Endometrial microvascular endothelial cells (primary cell): ENCODE measurements around the gene CDH12. TPM values are rescaled to one million over a fixed set of nuclear protein-coding genes. Genes with fewer than 3 reads are reported as not detected.
"Not testable (repeated sequence)": the region's sequence is repeated elsewhere in the genome, so short reads cannot be mapped to it uniquely, and the experiment has no call there.

ENCODE experiments used
- in situ Hi-C: cut with HindIII; loops from 2 replicates; pipeline ENCODE4 v1.10.0; 2017; ENCODE audit warnings: low sequenced_read_pairs, low pct_unique_long_range_greater_than_20kb; ENCODE audit errors: inconsistent ontology term
- total RNA-seq: library from RNA; depleted of rRNA; stranded (reverse); fragments of >200 nt; gene quantifications from one replicate; pipeline ENCODE4 v1.2.3, GENCODE V29; 2015; ENCODE audit errors: inconsistent ontology term

The CDH12 gene
- total RNA-seq, 1 donor from 2014 or later, result not detected

DNA sequence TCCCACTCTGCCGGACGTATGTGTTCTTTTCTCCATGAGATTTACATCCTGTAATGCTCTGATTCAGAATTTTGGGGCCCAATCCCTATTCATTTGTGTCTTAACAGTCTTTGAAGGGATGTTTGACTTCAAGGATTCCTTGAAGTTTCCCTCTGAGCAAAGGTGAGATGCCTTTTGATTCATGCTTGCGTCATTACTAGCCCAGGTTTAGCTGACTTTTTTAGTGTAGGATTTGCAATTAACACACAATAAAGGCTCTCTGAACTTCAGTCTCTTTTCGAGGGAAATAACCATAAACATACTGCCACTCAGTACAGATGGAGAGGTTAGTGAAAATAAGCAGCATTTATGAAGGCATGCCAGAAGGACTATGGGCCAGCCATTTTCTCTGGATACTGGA lies 842.3 kb downstream of the CDH12 start:
- in situ Hi-C loops, result not testable (repeated sequence)

DNA sequence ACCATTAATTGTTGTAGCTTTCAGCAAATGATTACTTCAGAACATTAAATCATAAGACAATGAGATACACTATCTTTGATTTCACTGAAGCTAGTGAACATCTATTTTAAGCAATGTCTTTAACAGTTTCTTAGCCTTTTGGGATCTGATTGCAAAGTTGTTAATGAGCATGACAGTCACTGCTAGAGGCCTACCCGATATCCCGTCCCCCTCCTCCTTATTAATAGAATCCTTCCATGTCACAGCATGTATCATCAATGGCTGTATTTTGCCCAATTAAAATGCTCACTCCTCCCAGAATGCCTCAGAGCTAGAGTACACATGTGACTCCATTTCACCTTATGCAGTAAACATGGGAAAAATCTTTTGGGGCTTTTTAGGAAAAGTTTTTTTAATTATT lies 852.0 kb downstream of the CDH12 start:
- in situ Hi-C loops, result not testable (repeated sequence)

DNA sequence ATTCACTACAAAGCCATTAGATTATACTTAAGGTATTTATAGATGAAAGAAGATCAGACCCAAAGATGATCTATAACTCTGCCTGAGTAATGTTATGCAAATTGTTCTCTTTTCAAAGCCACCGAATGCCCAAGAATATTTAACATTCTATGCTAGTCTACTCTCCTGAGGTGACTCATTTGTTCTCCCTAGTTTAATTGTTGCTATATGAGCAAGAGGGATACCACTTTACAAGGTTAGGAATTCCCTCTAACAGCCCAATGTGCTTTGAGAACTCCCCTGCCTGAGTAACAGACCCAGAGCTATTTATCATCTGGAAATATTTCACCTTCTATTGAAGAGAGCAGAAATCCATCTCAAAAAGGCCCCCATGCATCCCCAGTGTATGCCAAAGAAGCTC lies 867.3 kb downstream of the CDH12 start:
- in situ Hi-C loops, result not testable (repeated sequence)

DNA sequence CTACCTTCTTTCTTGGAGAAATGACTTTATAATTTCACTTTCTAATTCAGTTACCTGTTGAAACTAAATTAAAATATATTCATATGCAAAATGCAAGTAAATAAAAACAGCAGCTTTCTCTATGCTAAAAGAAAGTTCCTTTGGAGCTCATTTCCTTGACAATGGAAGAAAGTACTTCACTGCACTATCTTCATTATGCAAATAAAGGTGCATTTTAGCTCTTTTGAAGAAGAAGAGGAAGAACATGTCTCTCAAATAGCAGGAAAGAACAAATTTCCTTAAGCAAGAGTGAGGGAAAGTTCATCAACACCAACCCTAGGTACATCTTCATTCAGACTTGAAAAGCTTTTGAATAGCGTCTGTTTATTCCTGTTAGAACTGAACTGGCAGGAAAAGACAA lies 901.6 kb downstream of the CDH12 start:
- in situ Hi-C loops, result not testable (repeated sequence)

DNA sequence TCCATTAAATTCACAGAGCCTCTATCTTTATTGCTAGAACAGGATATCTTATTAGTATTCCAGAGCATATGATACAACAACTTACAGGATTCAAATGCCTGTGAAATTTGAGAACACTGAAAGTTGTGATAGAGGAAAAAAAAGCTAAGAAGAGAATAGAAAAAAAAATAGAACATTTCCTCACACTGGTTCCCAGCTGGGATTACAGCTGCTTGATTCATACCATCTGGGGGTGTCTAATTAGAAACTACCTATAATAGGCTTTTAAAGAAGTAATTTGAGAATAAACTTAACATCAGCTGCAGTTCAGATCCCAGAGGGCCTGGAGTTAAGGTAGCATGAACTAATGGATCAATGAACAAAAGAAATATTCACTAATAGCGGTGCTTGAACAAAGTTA lies 922.0 kb downstream of the CDH12 start:
- in situ Hi-C loops, result no loop called here

DNA sequence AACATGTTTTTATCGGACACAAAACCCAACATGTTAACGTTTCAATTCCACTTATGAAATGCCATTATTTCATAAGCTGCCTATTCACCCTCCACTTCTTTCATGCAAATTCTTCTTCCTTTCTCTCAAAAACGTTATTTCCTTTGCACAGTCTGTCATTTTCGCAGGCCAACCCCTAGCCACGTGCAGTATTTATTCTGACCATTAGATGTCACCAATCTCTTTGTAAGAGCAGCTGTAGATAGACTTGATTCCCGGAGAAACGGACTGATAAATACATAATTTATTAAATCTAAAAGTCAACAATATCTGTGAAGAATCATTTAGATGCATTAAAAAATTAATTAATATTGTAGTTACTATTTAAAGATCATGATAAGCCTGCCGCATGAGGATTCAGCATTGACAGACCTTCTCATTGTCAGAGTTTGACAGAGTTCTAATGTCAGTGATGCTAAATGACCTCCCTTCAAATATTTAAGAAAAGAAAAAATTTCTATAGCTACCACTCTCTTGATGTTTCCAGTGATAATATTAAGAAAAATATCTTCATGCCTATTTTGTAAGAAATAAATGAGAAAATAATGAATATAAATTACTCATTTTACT lies 933.6 kb downstream of the CDH12 start:
- in situ Hi-C loops, result no loop called here

DNA sequence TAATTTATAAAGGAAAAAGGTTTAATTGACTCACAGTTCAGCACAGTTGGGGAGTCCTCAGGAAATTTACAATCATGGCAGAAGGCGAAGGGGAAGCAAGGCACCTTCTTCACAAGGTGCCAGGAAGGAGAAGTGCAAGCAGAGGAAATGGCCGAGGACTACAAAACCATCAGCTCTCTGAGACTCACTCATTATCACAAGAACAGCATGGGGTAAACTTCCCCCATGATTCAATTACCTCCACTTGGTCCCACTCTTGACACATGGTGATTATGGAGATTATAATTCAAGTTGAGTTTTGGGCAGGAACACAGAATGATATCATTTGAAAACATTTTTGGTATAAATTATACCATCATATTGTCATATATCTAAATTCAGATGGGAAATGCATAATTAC lies 934.7 kb downstream of the CDH12 start:
- in situ Hi-C loops, result no loop called here

DNA sequence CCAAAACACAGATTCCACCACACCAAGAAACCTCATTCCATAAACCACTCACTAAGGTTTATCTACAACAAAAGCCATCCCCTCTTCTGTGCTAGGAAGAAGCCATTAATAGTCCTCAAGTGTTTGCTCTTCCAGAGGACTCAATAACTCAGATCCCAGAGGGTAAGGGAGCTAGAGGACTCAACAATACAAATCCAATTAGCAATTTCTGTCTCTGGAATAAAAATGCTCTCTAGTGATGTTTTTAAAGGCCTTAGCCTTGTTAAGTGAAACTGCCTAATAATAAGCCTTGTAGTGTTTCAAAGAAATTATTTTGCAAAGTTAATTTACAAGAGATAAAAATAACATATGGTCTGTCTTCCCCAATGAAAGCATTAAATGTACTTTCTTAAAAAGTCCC lies 942.4 kb downstream of the CDH12 start:
- in situ Hi-C loops, result no loop called here

DNA sequence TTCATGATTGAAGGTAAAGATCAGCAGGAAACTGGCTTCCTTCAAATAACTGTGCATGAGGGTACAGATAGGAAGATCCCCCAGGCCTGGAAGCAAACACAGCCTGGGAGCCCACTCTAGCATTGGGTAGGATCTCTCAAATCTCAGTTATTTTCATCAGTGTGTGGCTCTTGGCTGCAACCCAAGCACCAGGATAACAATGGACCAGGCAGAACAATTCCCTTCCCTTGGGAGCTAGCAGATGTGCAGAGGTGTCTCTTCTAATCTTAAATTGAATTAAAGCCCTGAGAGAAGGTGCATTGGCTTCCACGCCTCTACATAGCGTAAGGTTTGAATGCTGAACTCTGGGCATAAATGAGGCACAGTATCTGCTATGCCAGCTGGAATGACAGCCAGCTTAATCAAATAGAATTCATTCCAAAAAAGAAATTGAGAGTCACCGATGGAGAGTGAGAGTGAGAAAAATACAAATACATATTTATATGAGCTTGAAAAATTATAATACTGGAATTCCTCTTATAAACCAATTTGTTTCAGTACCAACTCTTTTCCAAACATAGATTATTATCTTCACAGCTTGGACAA lies 957.3 kb downstream of the CDH12 start:
- in situ Hi-C loops, result no loop called here

DNA sequence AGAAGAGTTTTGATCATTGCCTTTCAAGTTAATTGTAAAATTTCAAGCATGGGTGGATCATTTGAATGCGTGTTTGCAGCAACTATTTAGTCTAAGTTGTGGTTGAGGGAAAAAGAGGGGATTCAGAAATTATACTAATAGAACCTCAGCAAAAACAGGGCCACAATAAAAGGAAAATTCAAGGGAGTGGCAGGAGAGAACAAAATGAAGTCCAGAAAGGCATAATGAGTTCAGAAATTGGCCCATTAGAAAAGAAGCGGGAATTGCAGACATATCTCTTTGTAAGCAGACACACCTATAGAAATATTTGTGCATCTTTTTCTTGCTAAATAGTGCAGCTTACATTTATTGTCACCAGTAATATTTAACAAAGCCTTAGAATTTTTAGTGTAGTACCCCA lies 960.0 kb downstream of the CDH12 start:
- in situ Hi-C loops, result no loop called here

DNA sequence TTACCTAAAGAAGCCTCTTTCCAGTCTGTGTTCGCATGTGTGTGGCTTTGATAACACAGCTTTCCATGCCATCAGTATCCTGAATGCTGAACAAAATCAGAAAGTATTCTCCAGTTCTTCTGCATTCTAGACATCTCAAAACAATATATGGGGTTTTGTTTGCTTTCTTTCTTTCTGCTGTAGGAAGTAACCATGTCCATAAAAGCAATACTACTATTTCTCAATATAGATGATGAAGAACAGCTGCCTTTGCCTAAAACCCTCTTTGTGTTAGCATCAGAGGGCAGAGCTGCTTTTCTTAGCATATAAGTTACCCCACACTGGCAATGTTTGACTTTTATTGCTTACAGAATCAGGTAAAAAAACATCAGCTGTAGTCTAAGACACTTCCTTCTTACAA lies 963.6 kb downstream of the CDH12 start:
- in situ Hi-C loops, result no loop called here

DNA sequence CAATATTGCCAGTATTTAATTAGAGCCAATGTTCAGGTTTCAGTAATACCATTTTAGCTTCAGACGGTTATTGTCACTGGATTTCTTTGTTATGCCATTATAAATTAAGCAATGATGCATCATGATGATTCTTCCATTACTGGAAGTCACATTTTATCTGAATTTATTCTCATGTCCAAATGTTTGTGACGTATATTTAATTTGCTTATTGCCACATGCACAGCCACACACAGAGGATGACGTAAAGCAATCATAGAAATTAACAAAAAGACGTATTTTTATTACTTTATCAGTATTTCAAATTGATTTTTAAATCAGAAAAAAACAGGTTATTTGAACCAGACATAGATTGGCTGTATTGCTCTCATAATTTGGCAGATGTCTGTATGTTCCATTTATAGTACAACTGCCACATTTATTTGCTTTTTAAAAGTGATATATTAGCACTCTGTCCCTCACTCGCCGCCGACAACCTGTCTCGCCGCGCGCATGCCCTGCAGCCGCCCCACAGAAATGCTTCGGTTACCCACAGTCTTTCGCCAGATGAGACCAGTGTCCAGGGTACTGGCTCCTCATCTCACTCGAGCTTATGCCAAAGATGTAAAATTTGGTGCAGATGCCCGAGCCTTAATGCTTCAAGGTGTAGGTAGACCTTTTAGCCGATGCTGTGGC lies 970.9 kb downstream of the CDH12 start:
- in situ Hi-C loops, result no loop called here

DNA sequence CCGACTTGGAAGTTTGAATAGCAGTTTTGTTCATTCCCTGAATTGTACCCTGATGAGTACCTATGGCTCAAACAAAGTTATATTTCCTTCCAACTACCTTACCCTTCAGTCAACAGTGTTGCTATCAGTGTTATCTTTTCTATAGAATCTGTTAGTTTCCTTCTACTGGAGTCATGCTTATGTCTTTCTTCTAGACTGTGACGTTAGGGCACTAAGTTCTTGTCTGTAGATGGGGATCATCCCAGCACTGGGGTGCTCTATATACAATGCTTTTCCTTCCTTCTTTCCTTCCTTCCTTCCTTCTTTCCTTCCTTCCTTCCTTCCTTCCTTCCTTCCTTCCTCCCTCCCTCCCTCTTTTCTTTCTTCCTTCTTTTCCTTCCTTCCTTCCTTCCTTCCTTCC lies 973.0 kb downstream of the CDH12 start:
- in situ Hi-C loops, result no loop called here

DNA sequence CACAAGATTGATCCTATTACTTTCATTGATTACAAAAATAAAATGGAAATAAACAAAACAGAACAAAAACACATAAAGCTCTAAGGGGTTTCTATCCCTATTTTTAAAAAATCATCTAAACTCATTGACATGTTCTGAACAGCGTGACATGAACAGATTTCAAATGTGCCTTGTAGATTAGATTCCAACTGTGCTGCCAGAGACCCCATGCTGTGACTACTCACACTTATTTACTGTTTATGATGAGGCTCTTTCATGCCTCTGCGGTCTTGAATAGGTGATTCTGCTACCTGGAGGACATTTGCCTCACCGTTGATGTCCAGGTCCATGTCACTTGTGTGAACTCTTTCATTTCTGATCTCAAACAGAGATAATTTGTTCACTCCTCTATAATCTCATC lies 990.2 kb downstream of the CDH12 start:
- in situ Hi-C loops, result no loop called here

DNA sequence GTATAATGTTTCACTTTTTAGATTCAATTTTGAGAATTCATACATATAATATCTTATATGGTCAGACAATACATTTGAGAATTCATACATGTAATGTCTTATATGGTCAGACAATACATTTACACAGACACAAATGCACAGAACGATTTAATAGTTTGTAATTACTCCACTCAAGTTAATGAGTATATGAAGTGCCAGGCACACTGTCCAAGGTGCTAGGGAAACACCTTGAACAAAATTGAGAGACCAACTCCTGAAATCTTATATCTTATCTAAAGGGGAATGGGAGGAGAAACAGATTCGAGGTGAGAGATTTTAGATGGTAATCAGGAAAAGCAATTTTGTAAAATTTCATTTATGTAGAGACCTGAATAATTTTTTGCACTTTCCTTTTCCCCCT lies 994.7 kb downstream of the CDH12 start:
- in situ Hi-C loops, result no loop called here

DNA sequence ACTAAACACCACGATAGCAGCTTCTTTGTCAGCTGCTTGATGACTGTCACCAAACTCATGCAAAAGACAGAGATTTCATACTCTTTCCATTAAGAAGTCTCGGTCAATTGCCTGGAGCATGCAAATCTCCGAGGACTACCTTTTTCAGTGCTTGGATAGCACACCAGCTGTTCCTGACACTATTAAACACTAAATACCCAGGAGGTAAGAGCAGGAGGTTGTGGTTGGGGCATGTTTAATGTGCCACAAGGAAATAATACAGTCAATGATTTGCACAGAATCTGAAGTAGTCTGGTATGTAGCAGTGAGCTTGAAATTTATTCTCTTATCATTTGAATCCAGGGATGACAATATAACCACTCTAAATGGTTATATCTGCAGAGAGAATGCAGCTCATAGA lies 996.2 kb downstream of the CDH12 start:
- in situ Hi-C loops, result no loop called here

DNA sequence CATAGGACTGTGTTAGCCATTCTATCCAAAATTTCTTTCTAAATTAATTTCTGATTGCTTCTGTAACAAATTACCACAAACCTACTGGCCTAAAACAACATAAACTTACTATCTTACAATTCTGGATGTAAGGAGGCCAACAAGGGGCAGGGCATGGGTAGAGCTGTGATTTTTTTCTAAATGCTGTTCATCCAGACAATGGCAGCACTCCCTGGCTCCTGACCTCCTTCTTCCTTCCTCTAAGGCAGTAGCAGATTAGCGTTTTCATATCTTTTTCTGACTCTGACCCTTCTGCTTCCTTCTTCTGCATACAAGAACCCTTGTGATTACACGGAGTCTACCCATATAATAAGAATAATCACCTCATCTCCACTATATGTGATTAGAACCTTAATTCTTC lies 1005.8 kb downstream of the CDH12 start:
- in situ Hi-C loops, result no loop called here

DNA sequence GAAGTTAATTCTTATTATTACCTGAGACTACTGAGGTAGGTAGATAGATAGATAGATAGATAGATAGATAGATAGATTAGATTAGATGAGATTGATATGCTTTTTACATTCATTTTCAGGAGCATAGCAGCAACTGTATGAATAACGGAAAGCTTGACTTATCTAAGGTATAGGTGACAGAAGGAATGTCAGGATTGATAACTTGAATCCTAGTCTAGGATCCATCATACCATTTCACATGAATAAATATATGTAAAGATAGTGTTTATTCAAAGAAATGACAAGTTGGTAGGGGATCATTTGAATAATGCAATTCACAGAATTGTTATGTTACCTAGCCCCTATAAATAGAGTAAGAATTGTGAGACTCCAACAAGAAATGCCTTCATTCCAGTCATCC lies 1008.2 kb downstream of the CDH12 start:
- in situ Hi-C loops, result no loop called here

DNA sequence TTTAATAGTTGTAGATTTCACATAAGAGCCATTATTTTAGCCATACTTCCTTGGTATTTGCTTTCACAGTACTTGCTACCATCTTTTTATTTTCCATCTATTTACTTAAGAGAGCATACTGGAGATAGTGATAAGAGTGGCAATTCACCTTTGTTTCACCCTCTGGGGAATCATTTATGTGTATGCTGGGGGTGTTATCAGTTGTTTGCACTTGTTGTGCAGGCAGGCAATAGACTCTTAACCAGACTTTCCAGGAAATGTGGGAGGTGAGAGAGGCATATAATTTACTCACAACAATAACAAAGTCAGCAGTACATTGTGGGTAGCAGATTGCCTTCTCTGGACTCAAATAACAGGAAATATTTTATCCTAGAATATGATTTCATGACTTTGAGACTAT lies 1018.3 kb downstream of the CDH12 start:
- in situ Hi-C loops, result no loop called here

DNA sequence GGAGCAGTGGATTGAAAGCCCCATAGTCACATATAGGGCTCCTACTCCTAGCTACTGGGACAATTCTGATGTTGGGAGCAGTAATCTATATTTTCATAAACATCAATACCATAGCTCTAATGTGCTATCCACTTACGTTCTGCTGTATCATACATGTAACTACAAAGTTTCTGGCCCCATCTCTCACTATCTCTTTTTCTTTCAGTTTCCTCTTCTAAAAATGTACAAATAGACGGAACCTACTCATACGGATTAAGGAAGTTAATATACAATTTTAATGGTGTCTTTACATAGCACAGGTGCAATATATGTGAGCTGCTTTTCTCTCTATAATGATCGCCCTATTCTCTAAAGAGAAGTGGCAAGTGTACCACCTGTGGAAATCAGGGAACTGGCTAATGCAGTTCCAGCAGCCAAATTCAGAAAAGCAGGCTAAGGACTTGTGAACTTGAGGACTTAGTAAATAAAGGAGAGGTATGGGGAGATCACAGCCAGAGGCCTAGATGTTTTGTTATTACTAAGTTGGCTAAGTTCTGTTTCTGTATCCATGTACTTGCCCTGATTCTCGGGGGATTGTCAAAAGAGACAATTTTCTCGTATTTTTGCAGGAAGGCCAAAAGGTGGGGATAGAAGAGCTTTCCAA lies 1021.9 kb downstream of the CDH12 start:
- in situ Hi-C loops, result no loop called here
